HG03439 (cell line): ENCODE results near the gene SLC8A3.

ENCODE experiments used
- ATAC-seq: cut with Tn5 transposase; IDR thresholded peaks from one replicate; pipeline ENCODE4 v1.9.1; 2021; ENCODE audit warnings: mild to moderate bottlenecking, moderate library complexity; ENCODE audit not compliant: unreplicated experiment

SLC8A3 gene

GRCh38 chr14:70004791-70005190, 184.0 kb downstream of the SLC8A3 start:
- no peak for ATAC-seq

GRCh38 chr14:70002589-70003346, 186.0 kb downstream of the SLC8A3 start:
- ATAC-seq = no peak

- no peak for ATAC-seq
Measured at GRCh38 chr14:70000601-70001000, 188.2 kb downstream of the SLC8A3 start.

- no peak for ATAC-seq
Measured at GRCh38 chr14:69999261-69999674, 189.5 kb downstream of the SLC8A3 start.

GRCh38 chr14:69997849-69998248, 190.9 kb downstream of the SLC8A3 start:
- no peak for ATAC-seq

- no peak for ATAC-seq
Measured at GRCh38 chr14:69996216-69996615, 192.5 kb downstream of the SLC8A3 start.
